Subcutaneous abdominal adipose tissue (tissue), 5 donors: Measurements from ENCODE around the gene KIF5B.
"Not testable (repeated sequence)": the region's sequence is repeated elsewhere in the genome, so short reads cannot be mapped to it uniquely, and the experiment has no call there.

Source experiments
- H3K27ac ChIP-seq: one replicate; pipeline ENCODE4 v1.7.0; 2013; ENCODE audit warnings: low read depth, mild to moderate bottlenecking, inconsistent platforms, low read length, moderate library complexity
- H3K27me3 ChIP-seq, 5 donors: one replicate each; pipeline ENCODE4 v1.7.0; 2013; ENCODE audit warnings: low read length in 5 of 5, inconsistent platforms in 1 of 5; ENCODE audit not compliant: control insufficient read depth in 5 of 5, insufficient read depth in 4 of 5
- H3K36me3 ChIP-seq, 5 donors: one replicate each; pipeline ENCODE4 v1.7.0; 2013; ENCODE audit warnings: low read length in 5 of 5; ENCODE audit not compliant: control insufficient read depth in 5 of 5, insufficient read depth in 5 of 5
- H3K4me1 ChIP-seq, 5 donors: one replicate each; pipeline ENCODE4 v1.7.0; 2013; ENCODE audit warnings: low read length in 5 of 5, mild to moderate bottlenecking in 3 of 5, moderate library complexity in 1 of 5; ENCODE audit not compliant: control insufficient read depth in 5 of 5, insufficient read depth in 5 of 5
- H3K4me3 ChIP-seq, 5 donors: one replicate each; pipeline ENCODE4 v1.7.0; 2013; ENCODE audit warnings: low read length in 5 of 5, low read depth in 1 of 5
- H3K9ac ChIP-seq, 5 donors: one replicate each; pipeline ENCODE4 v1.7.0; 2013; ENCODE audit warnings: low read length in 5 of 5, mild to moderate bottlenecking in 4 of 5, moderate library complexity in 3 of 5
- H3K9me3 ChIP-seq, 5 donors: one replicate each; pipeline ENCODE4 v1.7.0; 2013; ENCODE audit warnings: low read length in 5 of 5; ENCODE audit not compliant: control insufficient read depth in 5 of 5
- donor health status: healthy.
- donor health status: healthy.
- donor health status: healthy.
- donor health status: healthy.
- donor health status: healthy.

KIF5B gene

GRCh38 chr10:32056136-32057035 lies at the start of gene KIF5B:
TSS of gene KIF5B (minus strand) at chr10:32056425. CDS start at chr10:32055973, 452 bp downstream.
- Histone ChIP-seq H3K9me3 (no peaks in the 10 kb centered on the region), H3K36me3 (no peaks in the 10 kb centered on the region), H3K4me3 (peak within 1 kb of the TSS; percentile 86 to 95 (median 94)), H3K27me3 (no peaks in the 10 kb centered on the region), H3K9ac (peak within 1 kb of the TSS; percentile 86 to 96 (median 93)), H3K4me1 (peaks cover 0 to 42% (median 39%) of the 10 kb centered on the region in 5 donors), H3K27ac (peak within 1 kb of the TSS; percentile 96)

DNA sequence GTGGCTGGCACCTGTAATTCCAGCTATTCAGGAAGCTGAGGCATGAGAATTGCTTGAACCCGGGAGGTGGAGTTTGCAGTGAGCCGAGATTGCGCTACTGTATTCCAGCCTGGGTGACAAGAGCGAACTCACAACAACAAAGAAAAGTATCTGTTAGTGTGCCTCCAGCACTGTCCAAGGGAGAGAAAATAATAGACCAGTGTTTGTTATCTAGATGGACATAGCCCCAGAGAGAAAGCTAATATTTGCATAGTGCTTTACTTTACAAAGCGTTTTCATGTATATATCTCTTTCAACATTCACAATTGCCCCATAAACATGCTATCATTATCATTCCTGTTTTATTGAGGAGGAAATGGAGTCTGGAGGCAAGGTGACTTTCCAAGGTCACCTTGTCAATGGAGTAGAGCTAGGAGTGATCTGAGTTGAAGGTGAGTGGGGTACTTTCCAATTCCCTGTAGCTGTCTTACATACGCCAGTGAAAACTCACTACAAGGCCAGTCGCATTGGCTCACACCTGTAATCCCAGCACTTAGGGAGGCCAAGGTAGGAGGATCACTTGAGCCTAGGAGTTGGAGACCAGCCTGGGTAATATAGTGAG lies 49.7 kb upstream of the KIF5B start:
- Histone ChIP-seq H3K4me1 (peaks cover 0 to 13% (median 12%) of the 10 kb centered on the region in 5 donors), H3K27ac (no peak overlapping the region), H3K9me3 (no peaks in the 10 kb centered on the region), H3K27me3 (no peaks in the 10 kb centered on the region), H3K9ac (no peak overlapping the region), H3K4me3 (no peak overlapping the region), H3K36me3 (no peaks in the 10 kb centered on the region)

GRCh38 chr10:32104622-32105509 lies 48.6 kb upstream of the KIF5B start:
- Histone ChIP-seq H3K4me3 (no peak overlapping the region), H3K9ac (no peak overlapping the region), H3K36me3 (no peaks in the 10 kb centered on the region), H3K9me3 (no peaks in the 10 kb centered on the region), H3K4me1 (peaks cover 0 to 13% (median 12%) of the 10 kb centered on the region in 5 donors), H3K27me3 (no peaks in the 10 kb centered on the region), H3K27ac (peak overlapping the region; percentile 57)

DNA sequence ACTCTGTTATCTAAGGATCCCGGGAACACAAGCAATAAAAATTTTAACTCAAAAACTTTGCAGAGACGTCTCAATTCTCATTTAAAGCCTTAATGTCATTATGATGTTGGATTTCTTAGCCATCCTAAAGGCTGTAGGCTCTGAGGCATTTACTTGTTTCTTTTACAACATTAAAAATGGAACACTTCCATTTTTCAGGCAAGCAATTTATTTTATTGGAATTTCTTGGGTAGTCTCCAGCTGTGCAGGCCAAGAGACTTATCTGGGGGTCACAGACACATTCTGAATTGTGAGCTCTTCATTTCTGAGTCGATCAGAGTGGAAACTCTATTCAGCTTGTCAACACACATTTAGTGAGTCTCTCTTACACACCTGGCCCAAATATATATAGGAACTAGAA lies 48.0 kb upstream of the KIF5B start:
- Histone ChIP-seq H3K9me3 (no peaks in the 10 kb centered on the region), H3K27ac (peak overlapping the region; percentile 57), H3K4me3 (no peak overlapping the region), H3K4me1 (peaks cover 0 to 13% (median 12%) of the 10 kb centered on the region in 5 donors), H3K36me3 (no peaks in the 10 kb centered on the region), H3K27me3 (no peaks in the 10 kb centered on the region), H3K9ac (no peak overlapping the region)

GRCh38 chr10:32103721-32104120 lies 47.5 kb upstream of the KIF5B start:
- Histone ChIP-seq H3K4me1 (peaks cover 0 to 13% (median 12%) of the 10 kb centered on the region in 5 donors), H3K36me3 (no peaks in the 10 kb centered on the region), H3K27ac (peak overlapping the region; percentile 57), H3K27me3 (no peaks in the 10 kb centered on the region), H3K9me3 (peaks cover 0 to 1% (median 0%) of the 10 kb centered on the region in 5 donors), H3K9ac (no peak overlapping the region), H3K4me3 (no peak overlapping the region)

GRCh38 chr10:32098566-32099259 lies 42.5 kb upstream of the KIF5B start:
- not testable (repeated sequence) for H3K9ac ChIP-seq, H3K36me3 ChIP-seq, H3K4me1 ChIP-seq, H3K27ac ChIP-seq, H3K27me3 ChIP-seq, H3K9me3 ChIP-seq, H3K4me3 ChIP-seq

DNA sequence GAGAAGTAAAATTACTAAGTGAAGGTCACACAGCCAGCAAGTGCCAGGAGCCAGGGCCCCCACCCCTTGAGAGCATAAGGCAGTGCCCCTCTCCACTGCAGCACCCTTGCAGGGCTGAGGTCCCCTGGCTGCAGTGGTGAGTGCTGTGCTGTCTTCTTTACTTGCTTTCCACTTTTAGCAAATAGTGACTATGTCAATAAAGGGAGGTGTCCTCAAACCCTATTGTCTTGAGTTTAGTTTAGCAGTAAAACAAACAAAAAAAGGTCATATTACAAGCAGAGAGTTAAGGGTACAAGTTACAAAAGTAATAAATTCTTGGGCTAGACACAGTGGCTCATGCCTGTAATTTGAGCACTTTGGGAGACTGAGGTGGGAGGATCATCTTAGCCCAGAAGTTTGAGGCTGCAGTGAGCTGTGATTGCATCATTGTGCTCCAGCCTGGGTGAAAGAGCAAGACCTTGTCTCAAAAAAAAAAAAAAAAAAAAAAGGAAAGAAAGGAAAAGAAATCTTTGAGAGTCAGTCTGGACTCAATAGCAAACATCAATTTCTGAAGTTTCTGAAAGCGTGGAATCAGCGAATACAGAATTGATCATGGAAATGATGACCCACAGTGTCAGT lies 39.0 kb upstream of the KIF5B start:
- Histone ChIP-seq H3K4me3 (no peak overlapping the region), H3K9ac (no peak overlapping the region), H3K9me3 (peaks cover 0 to 5% (median 3%) of the 10 kb centered on the region in 5 donors), H3K4me1 (peaks cover 0 to 5% (median 0%) of the 10 kb centered on the region in 5 donors), H3K27ac (no peak overlapping the region), H3K27me3 (no peaks in the 10 kb centered on the region), H3K36me3 (no peaks in the 10 kb centered on the region)

DNA sequence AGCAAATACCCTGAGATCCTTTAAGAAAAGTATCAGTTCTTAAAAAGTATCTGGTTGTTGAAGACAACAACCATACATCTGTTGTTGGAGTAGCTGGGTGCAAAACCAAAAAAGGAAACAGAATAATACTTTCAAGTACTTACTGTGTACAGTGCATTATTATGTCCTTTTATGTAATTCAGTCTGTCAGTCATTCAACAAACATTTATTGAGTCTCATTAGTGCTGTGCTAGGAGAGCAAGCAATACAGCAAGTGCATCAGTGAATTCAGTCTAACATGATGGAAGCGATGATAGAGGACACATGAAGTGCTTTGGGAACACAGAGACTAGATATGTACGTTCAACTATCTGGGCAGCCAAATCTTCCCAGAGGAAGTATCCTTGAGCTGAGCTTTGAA lies 37.4 kb upstream of the KIF5B start:
- no peak overlapping the region for H3K27ac ChIP-seq
- no peak overlapping the region for H3K9ac ChIP-seq
- no peaks in the 10 kb centered on the region for H3K36me3 ChIP-seq
- peaks cover 0 to 5% (median 0%) of the 10 kb centered on the region in 5 donors for H3K4me1 ChIP-seq
- peaks cover 0 to 3% (median 3%) of the 10 kb centered on the region in 5 donors for H3K9me3 ChIP-seq
- no peaks in the 10 kb centered on the region for H3K27me3 ChIP-seq
- H3K4me3 ChIP-seq = no peak overlapping the region

DNA sequence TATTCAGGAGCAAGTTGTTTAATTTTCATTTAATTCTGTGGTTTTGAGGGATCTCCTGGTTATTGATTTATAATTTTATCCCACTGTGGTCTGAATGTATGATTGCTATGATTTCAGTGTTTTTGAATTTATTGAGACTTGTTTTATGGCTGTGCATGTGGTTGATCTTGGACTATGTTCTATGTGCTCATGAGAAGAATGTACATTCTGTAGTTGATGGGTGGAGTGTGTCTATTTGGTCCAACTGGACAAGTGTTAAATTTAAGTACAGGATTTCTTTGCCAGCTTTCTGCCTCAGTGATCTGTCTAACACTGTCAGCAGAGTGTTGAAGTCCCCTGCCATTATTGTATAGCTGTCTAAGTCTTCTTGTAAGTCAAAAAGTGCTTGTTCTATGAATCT lies 34.8 kb upstream of the KIF5B start:
- Histone ChIP-seq H3K9ac (no peak overlapping the region), H3K36me3 (no peaks in the 10 kb centered on the region), H3K4me1 (peaks cover 0 to 5% (median 0%) of the 10 kb centered on the region in 5 donors), H3K9me3 (no peaks in the 10 kb centered on the region), H3K27ac (no peak overlapping the region), H3K4me3 (no peak overlapping the region), H3K27me3 (no peaks in the 10 kb centered on the region)
